HL-60/S4 treated with phorbol 12-myristate 13-acetate at 8.2 ng/mL for 4 days and 3 days (cell line): ENCODE results near the gene CHAMP1.
"Not testable (repeated sequence)": the region's sequence is repeated elsewhere in the genome, so short reads cannot be mapped to it uniquely, and the experiment has no call there.

Experiments
- in situ Hi-C: fragments of 300-500 bp; cut with MboI; formaldehyde crosslinking; loops from 2 replicates; pipeline ENCODE4 v1.15.0; 2022; ENCODE audit warnings: low sequenced_read_pairs

Gene CHAMP1

DNA sequence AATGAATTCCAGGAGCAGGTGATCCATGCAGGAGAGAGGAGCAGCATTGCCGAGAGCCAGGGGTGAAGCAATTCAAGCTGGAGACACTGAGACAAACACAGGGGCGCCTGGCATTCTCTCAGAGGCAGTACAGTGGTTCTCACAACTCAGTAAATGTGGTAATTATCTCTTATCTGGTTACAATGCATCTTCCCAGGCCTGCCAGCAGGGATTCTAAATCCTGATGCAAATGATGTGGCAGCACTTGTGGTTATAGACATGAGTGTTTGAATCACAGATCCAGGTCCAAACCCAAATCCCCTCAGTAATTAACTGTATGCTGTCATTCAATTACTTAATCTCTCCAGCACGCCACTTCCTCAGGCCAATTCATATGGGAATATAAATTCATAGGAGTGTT, 19.6 kb downstream of the CHAMP1 start:
- in situ Hi-C loops: not testable (repeated sequence)

GRCh38 chr13:114334305-114335053, 20.2 kb downstream of the CHAMP1 start:
- in situ Hi-C loops: no loop called here

- in situ Hi-C loops: not testable (repeated sequence)
Measured at GRCh38 chr13:114336457-114336856, 22.2 kb downstream of the CHAMP1 start.

DNA sequence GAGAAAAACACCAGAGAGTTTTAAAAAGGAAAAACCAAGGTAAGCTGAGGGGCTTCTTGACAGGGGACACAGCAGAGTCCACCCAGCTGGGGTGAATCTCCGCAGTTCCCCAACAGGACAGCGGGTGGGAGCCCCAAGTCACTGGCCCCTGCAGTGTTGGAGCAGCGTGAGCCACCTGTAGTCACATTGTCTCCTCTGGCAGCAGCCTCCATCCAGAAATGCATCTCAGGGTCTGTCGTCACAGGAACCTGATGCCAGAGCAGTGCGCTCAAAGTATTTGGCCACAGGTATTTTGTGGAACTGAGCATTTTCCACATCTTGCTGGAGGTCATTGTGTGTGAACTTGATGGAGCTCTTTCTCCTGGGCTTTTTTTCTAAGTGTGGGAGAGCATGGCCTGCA, 24.7 kb downstream of the CHAMP1 start:
- in situ Hi-C loops: no loop called here

- in situ Hi-C loops: no loop called here
Measured at GRCh38 chr13:114339857-114340534, 25.7 kb downstream of the CHAMP1 start.

GRCh38 chr13:114341003-114341777, 26.9 kb downstream of the CHAMP1 start:
- in situ Hi-C loops: no loop called here

GRCh38 chr13:114347256-114347655, 33.0 kb downstream of the CHAMP1 start:
- in situ Hi-C loops: not testable (repeated sequence)

- in situ Hi-C loops: not testable (repeated sequence)
Measured at GRCh38 chr13:114352763-114353162, 38.5 kb downstream of the CHAMP1 start.

DNA sequence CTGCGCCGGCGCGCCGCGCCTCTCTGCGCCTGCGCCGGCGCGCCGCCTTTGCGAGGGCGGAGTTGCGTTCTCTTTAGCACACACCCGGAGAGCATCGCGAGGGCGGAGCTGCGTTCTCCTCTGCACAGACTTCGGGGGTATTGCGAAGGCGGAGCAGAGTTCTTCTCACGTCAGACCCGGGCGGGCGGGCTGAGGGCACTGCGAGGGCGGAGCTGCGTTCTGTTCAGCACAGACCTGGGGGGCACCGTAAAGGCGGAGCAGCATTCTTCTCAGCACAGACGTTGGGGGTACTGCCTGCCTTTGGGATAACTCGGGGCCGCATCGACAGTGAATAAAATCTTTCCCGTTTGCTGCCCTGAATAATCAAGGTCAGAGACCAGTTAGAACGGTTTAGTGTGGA, 39.1 kb downstream of the CHAMP1 start:
- in situ Hi-C loops: not testable (repeated sequence)
